GM19025 (cell line): Measurements from ENCODE around the gene SEMA4D.

Experiments used
- ATAC-seq: cut with Tn5 transposase; IDR thresholded peaks from one replicate; pipeline ENCODE4 v1.9.1; 2021; ENCODE audit warnings: mild to moderate bottlenecking, low read depth, moderate library complexity; ENCODE audit not compliant: unreplicated experiment

SEMA4D gene

GRCh38 chr9:89502671-89503070, 4.8 kb upstream of the SEMA4D start:
- no peak for ATAC-seq

GRCh38 chr9:89502038-89502601, 4.2 kb upstream of the SEMA4D start:
- ATAC-seq, result no peak

- ATAC-seq, result no peak
Measured at GRCh38 chr9:89501311-89501898, 3.5 kb upstream of the SEMA4D start.

GRCh38 chr9:89500008-89500407, 2.1 kb upstream of the SEMA4D start:
- no peak for ATAC-seq

GRCh38 chr9:89498852-89499480, 1.1 kb upstream of the SEMA4D start:
- ATAC-seq, result no peak

- peak; percentile 43 for ATAC-seq
Measured at GRCh38 chr9:89497257-89497963, 503 bp downstream of the SEMA4D start.

- ATAC-seq, result no peak
Measured at GRCh38 chr9:89496645-89497256, 1.2 kb downstream of the SEMA4D start.

GRCh38 chr9:89495824-89496560, 1.9 kb downstream of the SEMA4D start:
- ATAC-seq, result no peak

- ATAC-seq, result no peak
Measured at GRCh38 chr9:89494199-89494598, 3.7 kb downstream of the SEMA4D start.

GRCh38 chr9:89493671-89494070, 4.2 kb downstream of the SEMA4D start:
- no peak for ATAC-seq

GRCh38 chr9:89493181-89493580, 4.7 kb downstream of the SEMA4D start:
- ATAC-seq, result no peak

GRCh38 chr9:89492586-89492985, 5.3 kb downstream of the SEMA4D start:
- ATAC-seq, result no peak

- ATAC-seq, result no peak
Measured at GRCh38 chr9:89491694-89492093, 6.2 kb downstream of the SEMA4D start.

- ATAC-seq, result no peak
Measured at GRCh38 chr9:89489548-89490530, 8.1 kb downstream of the SEMA4D start.

- ATAC-seq, result no peak
Measured at GRCh38 chr9:89488936-89489335, 9.0 kb downstream of the SEMA4D start.

GRCh38 chr9:89488131-89488530, 9.8 kb downstream of the SEMA4D start:
- ATAC-seq, result no peak

GRCh38 chr9:89486681-89487080, 11.2 kb downstream of the SEMA4D start:
- no peak for ATAC-seq

GRCh38 chr9:89484475-89485404, 13.2 kb downstream of the SEMA4D start:
- no peak for ATAC-seq
